Osteoblast (primary cell): ENCODE data around the gene SECISBP2L. TPM values are rescaled to one million over a fixed set of nuclear protein-coding genes. Genes with fewer than 3 reads are reported as not detected.

Experiments used
- DNase-seq: peaks from one replicate; pipeline ENCODE4 v3.0.0; 2011; ENCODE audit warnings: low spot score, mixed read lengths; ENCODE audit not compliant: insufficient read length; ENCODE audit errors: missing footprints
- H2AFZ ChIP-seq: 2 replicates; pipeline ENCODE4 v1.6.0; 2011; ENCODE audit warnings: mild to moderate bottlenecking, low read length
- H3K27ac ChIP-seq: 2 replicates; pipeline ENCODE4 v1.5.1; 2011; ENCODE audit warnings: mild to moderate bottlenecking, low read depth, low read length, moderate library complexity
- H3K27me3 ChIP-seq: 2 replicates; pipeline ENCODE4 v1.6.0; 2012; ENCODE audit warnings: mild to moderate bottlenecking, control low read depth, inconsistent platforms, low read length, moderate library complexity; ENCODE audit not compliant: insufficient read depth
- H3K36me3 ChIP-seq: 2 replicates; pipeline ENCODE4 v1.5.1; 2011; ENCODE audit warnings: mild to moderate bottlenecking, low read length, control low read depth, moderate library complexity; ENCODE audit not compliant: insufficient read depth
- H3K4me1 ChIP-seq: 2 replicates; pipeline ENCODE4 v1.5.1; 2011; ENCODE audit warnings: mild to moderate bottlenecking, low read length, control low read depth, moderate library complexity; ENCODE audit not compliant: insufficient read depth
- H3K4me2 ChIP-seq: 2 replicates; pipeline ENCODE4 v1.6.0; 2011; ENCODE audit warnings: mild to moderate bottlenecking, low read length; ENCODE audit not compliant: insufficient read depth
- H3K4me3 ChIP-seq: fragments of 200-600 bp; sonication (generic); 3 replicates; pipeline ENCODE4 v1.5.1; 2012; ENCODE audit warnings: mild to moderate bottlenecking, low read length, inconsistent platforms; ENCODE audit not compliant: insufficient read depth
- H3K79me2 ChIP-seq: 2 replicates; pipeline ENCODE4 v1.6.0; 2012; ENCODE audit warnings: mild to moderate bottlenecking, low read length, control low read depth, inconsistent platforms; ENCODE audit not compliant: insufficient read depth
- H3K9me3 ChIP-seq: 2 replicates; pipeline ENCODE4 v1.5.1; 2011; ENCODE audit warnings: low read depth, low read length, control low read depth
- H4K20me1 ChIP-seq: 2 replicates; pipeline ENCODE4 v1.6.0; 2012; ENCODE audit warnings: mild to moderate bottlenecking, low read length, control low read depth; ENCODE audit not compliant: insufficient read depth
- CTCF ChIP-seq: IDR thresholded peaks from 2 replicates; pipeline ENCODE4 v1.5.1; 2011; ENCODE audit warnings: mild to moderate bottlenecking, low read depth, low read length, moderate library complexity; ENCODE audit errors: extremely low read depth
- total RNA-seq: library from RNA; depleted of rRNA; stranded (reverse); fragments of >200 nt; gene quantifications from 2 replicates; pipeline ENCODE4 v1.2.3, GENCODE V29; 2012

SECISBP2L gene
- total RNA-seq, 1 donor: 42.3 TPM

- H3K79me2 ChIP-seq: peaks cover 66% of the 10 kb centered on the region
Observed at GRCh38 chr15:49035825-49036224, 10.4 kb downstream of the SECISBP2L start.

GRCh38 chr15:49032601-49033145 is 13.6 kb downstream of the SECISBP2L start:
- DNase-seq: no peak
- H3K4me2 ChIP-seq: no peak overlapping the region
- H3K9me3 ChIP-seq: no peaks in the 10 kb centered on the region
- H3K4me3 ChIP-seq: no peak overlapping the region
- H3K36me3 ChIP-seq: peaks cover 46% of the 10 kb centered on the region
- no peaks in the 10 kb centered on the region for H3K27me3 ChIP-seq
- H2AFZ ChIP-seq: no peak overlapping the region
- TF ChIP-seq CTCF: no peak
- H3K27ac ChIP-seq: no peak overlapping the region
- H3K4me1 ChIP-seq: peaks cover 13% of the 10 kb centered on the region
- H4K20me1 ChIP-seq: no peaks in the 10 kb centered on the region
- H3K79me2 ChIP-seq: peaks cover 51% of the 10 kb centered on the region

More at GRCh38 chr15:49035825-49036224, 10.4 kb downstream of the SECISBP2L start:
- no peak overlapping the region for H3K4me3 ChIP-seq
- H2AFZ ChIP-seq: no peak overlapping the region
- H3K27me3 ChIP-seq: no peaks in the 10 kb centered on the region
- DNase-seq: no peak
- no peaks in the 10 kb centered on the region for H3K9me3 ChIP-seq
- no peak overlapping the region for H3K27ac ChIP-seq
- H3K4me1 ChIP-seq: peaks cover 18% of the 10 kb centered on the region
- no peaks in the 10 kb centered on the region for H4K20me1 ChIP-seq
- TF ChIP-seq CTCF: no peak
- no peak overlapping the region for H3K4me2 ChIP-seq
- H3K36me3 ChIP-seq: peaks cover 28% of the 10 kb centered on the region

GRCh38 chr15:49031804-49032203 is 14.4 kb downstream of the SECISBP2L start:
- no peaks in the 10 kb centered on the region for H4K20me1 ChIP-seq
- no peak for DNase-seq
- H3K4me1 ChIP-seq: peaks cover 5% of the 10 kb centered on the region
- no peak overlapping the region for H3K27ac ChIP-seq
- peaks cover 44% of the 10 kb centered on the region for H3K79me2 ChIP-seq
- peaks cover 47% of the 10 kb centered on the region for H3K36me3 ChIP-seq
- no peak overlapping the region for H2AFZ ChIP-seq
- no peaks in the 10 kb centered on the region for H3K9me3 ChIP-seq
- no peak overlapping the region for H3K4me3 ChIP-seq
- TF ChIP-seq CTCF: no peak
- no peak overlapping the region for H3K4me2 ChIP-seq
- no peaks in the 10 kb centered on the region for H3K27me3 ChIP-seq

GRCh38 chr15:49026700-49027099 is 19.5 kb downstream of the SECISBP2L start:
- Histone ChIP-seq H4K20me1 (no peaks in the 10 kb centered on the region), H3K9me3 (no peaks in the 10 kb centered on the region), H2AFZ (no peak overlapping the region), H3K27me3 (no peaks in the 10 kb centered on the region), H3K36me3 (peaks cover 29% of the 10 kb centered on the region), H3K4me3 (no peak overlapping the region), H3K79me2 (peaks cover 16% of the 10 kb centered on the region), H3K4me2 (no peak overlapping the region), H3K4me1 (no peaks in the 10 kb centered on the region), H3K27ac (no peak overlapping the region)
- DNase-seq: no peak
- no peak for TF ChIP-seq CTCF
